Measurements from ENCODE around the gene GJB3. TPM values are rescaled to one million over a fixed set of nuclear protein-coding genes. Genes with fewer than 3 reads are reported as not detected.
"Not testable (repeated sequence)": the region's sequence is repeated elsewhere in the genome, so short reads cannot be mapped to it uniquely, and the experiment has no call there.

The GJB3 gene
- not detected for total RNA-seq

GRCh38 chr1:34781071-34781843 lies at the start of gene GJB3:
TSS of gene GJB3 (plus strand) at chr1:34781214. CDS start at chr1:34784763, 3,549 bp downstream.
- H3K9me3 Mint-ChIP-seq: no peaks in the 10 kb centered on the region
- peak; percentile 30 to 50 for ATAC-seq

GRCh38 chr1:34732831-34733230 lies 48.2 kb upstream of the GJB3 start:
- H3K27ac Mint-ChIP-seq; H3K9me3 Mint-ChIP-seq; DNase-seq (ENCODE audit: low spot score in 2 of 2); H3K36me3 Mint-ChIP-seq; ATAC-seq: not testable (repeated sequence)

More at GRCh38 chr1:34781071-34781843, at the start of gene GJB3:
- H3K36me3 Mint-ChIP-seq: no peaks in the 10 kb centered on the region
- no peak within 1 kb of the TSS for H3K27ac Mint-ChIP-seq
- DNase-seq (ENCODE audit: low spot score in 2 of 2): peak in 1 of 2 donors; percentile 52

- ATAC-seq (no peak), DNase-seq (ENCODE audit: low spot score in 2 of 2) (no peak)
- H3K9me3 Mint-ChIP-seq: no peaks in the 10 kb centered on the region
- no peak overlapping the region for H3K27ac Mint-ChIP-seq
- H3K36me3 Mint-ChIP-seq: no peaks in the 10 kb centered on the region
Observed at GRCh38 chr1:34736692-34737091, 44.3 kb upstream of the GJB3 start.

- H3K9me3 Mint-ChIP-seq; H3K36me3 Mint-ChIP-seq; DNase-seq (ENCODE audit: low spot score in 2 of 2); ATAC-seq: not testable (repeated sequence)
- peak overlapping the region in 1 of 2 donors; percentile 36 for H3K27ac Mint-ChIP-seq
Observed at GRCh38 chr1:34737236-34737635, 43.8 kb upstream of the GJB3 start.

GRCh38 chr1:34739613-34740012 lies 41.4 kb upstream of the GJB3 start:
- H3K36me3 Mint-ChIP-seq: no peaks in the 10 kb centered on the region
- DNase-seq (ENCODE audit: low spot score in 2 of 2) (no peak), ATAC-seq (no peak)
- no peak overlapping the region for H3K27ac Mint-ChIP-seq
- H3K9me3 Mint-ChIP-seq: no peaks in the 10 kb centered on the region

- ATAC-seq (no peak), DNase-seq (ENCODE audit: low spot score in 2 of 2) (no peak)
- Mint-ChIP-seq H3K36me3 (no peaks in the 10 kb centered on the region), H3K9me3 (no peaks in the 10 kb centered on the region), H3K27ac (no peak overlapping the region)
Observed at GRCh38 chr1:34740161-34740868, 40.7 kb upstream of the GJB3 start.

- no peaks in the 10 kb centered on the region for H3K36me3 Mint-ChIP-seq
- peak; percentile 91 to 95 for ATAC-seq
Observed at GRCh38 chr1:34742667-34743270, 38.2 kb upstream of the GJB3 start.

GRCh38 chr1:34743775-34744174 lies 37.2 kb upstream of the GJB3 start:
- Mint-ChIP-seq H3K36me3 (no peaks in the 10 kb centered on the region), H3K9me3 (no peaks in the 10 kb centered on the region), H3K27ac (no peak overlapping the region)
- ATAC-seq (no peak), DNase-seq (ENCODE audit: low spot score in 2 of 2) (no peak)

More at GRCh38 chr1:34742667-34743270, 38.2 kb upstream of the GJB3 start:
- H3K27ac Mint-ChIP-seq: no peak overlapping the region
- H3K9me3 Mint-ChIP-seq: no peaks in the 10 kb centered on the region
- DNase-seq (ENCODE audit: low spot score in 2 of 2): peak; percentile 70 to 94

GRCh38 chr1:34744851-34745250 lies 36.2 kb upstream of the GJB3 start:
- ATAC-seq (no peak), DNase-seq (ENCODE audit: low spot score in 2 of 2) (no peak)
- Mint-ChIP-seq H3K36me3 (no peaks in the 10 kb centered on the region), H3K9me3 (no peaks in the 10 kb centered on the region), H3K27ac (no peak overlapping the region)

- no peak for DNase-seq (ENCODE audit: low spot score in 2 of 2)
- Mint-ChIP-seq H3K9me3 (no peaks in the 10 kb centered on the region), H3K36me3 (no peaks in the 10 kb centered on the region), H3K27ac (no peak overlapping the region)
- ATAC-seq: no peak
Observed at GRCh38 chr1:34745666-34746065, 35.3 kb upstream of the GJB3 start.

GRCh38 chr1:34746101-34746500 lies 34.9 kb upstream of the GJB3 start:
- ATAC-seq (no peak), DNase-seq (ENCODE audit: low spot score in 2 of 2) (no peak)
- Mint-ChIP-seq H3K27ac (no peak overlapping the region), H3K36me3 (no peaks in the 10 kb centered on the region), H3K9me3 (no peaks in the 10 kb centered on the region)

GRCh38 chr1:34746785-34747637 lies 34.0 kb upstream of the GJB3 start:
- H3K27ac Mint-ChIP-seq: no peak overlapping the region
- DNase-seq (ENCODE audit: low spot score in 2 of 2) (no peak), ATAC-seq (no peak)
- no peaks in the 10 kb centered on the region for H3K9me3 Mint-ChIP-seq
- H3K36me3 Mint-ChIP-seq: no peaks in the 10 kb centered on the region

GRCh38 chr1:34747638-34747941 lies 33.4 kb upstream of the GJB3 start:
- no peak for ATAC-seq
- H3K9me3 Mint-ChIP-seq: no peaks in the 10 kb centered on the region
- H3K36me3 Mint-ChIP-seq: no peaks in the 10 kb centered on the region
- no peak overlapping the region for H3K27ac Mint-ChIP-seq
- DNase-seq (ENCODE audit: low spot score in 2 of 2): no peak

- no peak for DNase-seq (ENCODE audit: low spot score in 2 of 2)
- H3K36me3 Mint-ChIP-seq: no peaks in the 10 kb centered on the region
- H3K9me3 Mint-ChIP-seq: no peaks in the 10 kb centered on the region
- ATAC-seq: no peak
- no peak overlapping the region for H3K27ac Mint-ChIP-seq
Observed at GRCh38 chr1:34749992-34750391, 31.0 kb upstream of the GJB3 start.

- Mint-ChIP-seq H3K27ac (no peak overlapping the region), H3K36me3 (no peaks in the 10 kb centered on the region), H3K9me3 (no peaks in the 10 kb centered on the region)
- no peak for ATAC-seq
- DNase-seq (ENCODE audit: low spot score in 2 of 2): no peak
Observed at GRCh38 chr1:34750610-34751009, 30.4 kb upstream of the GJB3 start.

GRCh38 chr1:34753163-34753562 lies 27.9 kb upstream of the GJB3 start:
- no peak for DNase-seq (ENCODE audit: low spot score in 2 of 2)
- no peak overlapping the region for H3K27ac Mint-ChIP-seq
- H3K9me3 Mint-ChIP-seq: no peaks in the 10 kb centered on the region
- H3K36me3 Mint-ChIP-seq: no peaks in the 10 kb centered on the region
- ATAC-seq: no peak
